Lung (tissue), 12 donors: ENCODE measurements around the gene TOX2. TPM values are rescaled to one million over a fixed set of nuclear protein-coding genes. Genes with fewer than 3 reads are reported as not detected.

ENCODE experiments used
- ATAC-seq: fragments of 200-7000 bp; cut with Tn5 transposase; one replicate; pipeline ENCODE4 v1.9.1; 2020; ENCODE audit warnings: moderate number of reproducible peaks; ENCODE audit not compliant: insufficient read depth, low FRiP score
- DNase-seq, 3 donors: peaks; one replicate each; pipeline ENCODE4 v3.0.0-alpha.2; 2013 to 2017
- H3K27ac ChIP-seq, 2 donors: one replicate each; pipeline ENCODE4 v1.5.1; 2013; ENCODE audit warnings: mild to moderate bottlenecking in 2 of 2, moderate library complexity in 2 of 2, control low read depth in 1 of 2, inconsistent platforms in 1 of 2, low read depth in 1 of 2, low read length in 1 of 2
- H3K27me3 ChIP-seq, 3 donors: one replicate each; pipeline ENCODE4 v1.5.1; 2013; ENCODE audit warnings: low read length in 2 of 3; ENCODE audit not compliant: control insufficient read depth in 3 of 3, insufficient read depth in 3 of 3
- H3K36me3 ChIP-seq, 4 donors: one replicate each; pipeline ENCODE4 v1.5.1; 2013; ENCODE audit warnings: low read length in 4 of 4, mild to moderate bottlenecking in 1 of 4, moderate library complexity in 1 of 4; ENCODE audit not compliant: control insufficient read depth in 4 of 4, insufficient read depth in 4 of 4
- H3K4me1 ChIP-seq, 5 donors: one replicate each; pipeline ENCODE4 v1.5.1; 2013; ENCODE audit warnings: low read length in 5 of 5, mild to moderate bottlenecking in 2 of 5, moderate library complexity in 1 of 5; ENCODE audit not compliant: control insufficient read depth in 5 of 5, insufficient read depth in 5 of 5
- H3K4me3 ChIP-seq: one replicate; pipeline ENCODE4 v1.5.1; 2013; ENCODE audit warnings: mild to moderate bottlenecking, control low read depth, moderate library complexity
- H3K9ac ChIP-seq, 2 donors: one replicate each; pipeline ENCODE4 v1.5.1; 2013; ENCODE audit warnings: low read length in 2 of 2, control low read depth in 1 of 2; ENCODE audit not compliant: insufficient read depth in 1 of 2
- H3K9me3 ChIP-seq, 4 donors: one replicate each; pipeline ENCODE4 v1.5.1; 2013; ENCODE audit warnings: low read length in 3 of 4, mild to moderate bottlenecking in 1 of 4, moderate library complexity in 1 of 4; ENCODE audit not compliant: control insufficient read depth in 4 of 4, insufficient read depth in 3 of 4
- WGBS, 2 donors: extraction: QIAGEN DNeasy Blood & Tissue Kit; methylation state at CpG; one replicate each; pipeline ENCODE4 v1.1.7; 2013; 5-methylcytosine and 5-hydroxymethylcytosine counted together
- polyA plus RNA-seq, 2 donors: library from polyadenylated mRNA; stranded (reverse); fragments of 200-250 nt; gene quantifications; one replicate each; pipeline ENCODE4 v1.2.1, GENCODE V29; 2013
- total RNA-seq, 2 donors: library from RNA; depleted of rRNA in 1 of 2; stranded (reverse); fragments of >200 nt in 1 of 2; gene quantifications; one replicate each; pipeline ENCODE4 v1.2.1, GENCODE V29; 2014 to 2021
- TF ChIP-seq, protein P1 (sequence below): IDR thresholded peaks from 2 replicates; pipeline ENCODE4 v1.5.1; 2012; ENCODE audit warnings: mild to moderate bottlenecking; ENCODE audit errors: control extremely low read depth, extremely low read depth
- donor health status: control.
- donor health status: control.
- donor health status: Bipolar disorder and iron deficiency.
- donor health status: healthy.
- donor health status: DM: yes; HTN: yes; CAD: no.

TOX2 gene
- total and polyA plus RNA-seq, 4 donors = 12.0 to 25.5 (median 16.6) TPM

DNA sequence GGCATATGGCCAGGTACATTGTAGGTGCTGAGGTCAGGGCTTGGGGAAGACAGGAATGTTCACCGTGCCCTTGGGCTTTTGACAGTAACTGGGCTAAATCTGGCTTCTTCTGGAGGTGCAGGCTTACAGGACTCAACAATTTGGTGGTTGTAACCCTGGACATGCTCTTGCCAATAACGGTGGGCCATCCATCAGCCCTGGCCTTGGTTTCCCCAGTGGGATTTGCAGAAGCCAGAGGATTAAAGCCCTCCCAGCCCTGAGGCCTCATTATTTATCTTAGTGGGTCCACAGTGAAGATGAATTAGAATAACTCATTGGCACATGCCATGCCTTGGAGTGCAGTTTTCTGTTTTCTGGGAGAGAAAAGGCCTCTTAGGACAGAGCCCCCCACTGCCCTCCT, 44.0 kb downstream of the TOX2 start:
- no peak for DNase-seq
- 87 to 94% methylated on average over 2 of the region's 2 CpGs for WGBS, 2 donors
- Histone ChIP-seq H3K27me3 (no peaks in the 10 kb centered on the region), H3K4me1 (peaks cover 0 to 53% (median 25%) of the 10 kb centered on the region in 5 donors), H3K27ac (peak overlapping the region in 1 of 2 donors; percentile 30), H3K9ac (no peak overlapping the region), H3K36me3 (no peaks in the 10 kb centered on the region), H3K4me3 (no peak overlapping the region), H3K9me3 (no peaks in the 10 kb centered on the region)
- ATAC-seq = no peak
- TF ChIP-seq, protein P1, sequence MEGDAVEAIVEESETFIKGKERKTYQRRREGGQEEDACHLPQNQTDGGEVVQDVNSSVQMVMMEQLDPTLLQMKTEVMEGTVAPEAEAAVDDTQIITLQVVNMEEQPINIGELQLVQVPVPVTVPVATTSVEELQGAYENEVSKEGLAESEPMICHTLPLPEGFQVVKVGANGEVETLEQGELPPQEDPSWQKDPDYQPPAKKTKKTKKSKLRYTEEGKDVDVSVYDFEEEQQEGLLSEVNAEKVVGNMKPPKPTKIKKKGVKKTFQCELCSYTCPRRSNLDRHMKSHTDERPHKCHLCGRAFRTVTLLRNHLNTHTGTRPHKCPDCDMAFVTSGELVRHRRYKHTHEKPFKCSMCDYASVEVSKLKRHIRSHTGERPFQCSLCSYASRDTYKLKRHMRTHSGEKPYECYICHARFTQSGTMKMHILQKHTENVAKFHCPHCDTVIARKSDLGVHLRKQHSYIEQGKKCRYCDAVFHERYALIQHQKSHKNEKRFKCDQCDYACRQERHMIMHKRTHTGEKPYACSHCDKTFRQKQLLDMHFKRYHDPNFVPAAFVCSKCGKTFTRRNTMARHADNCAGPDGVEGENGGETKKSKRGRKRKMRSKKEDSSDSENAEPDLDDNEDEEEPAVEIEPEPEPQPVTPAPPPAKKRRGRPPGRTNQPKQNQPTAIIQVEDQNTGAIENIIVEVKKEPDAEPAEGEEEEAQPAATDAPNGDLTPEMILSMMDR = no peak

DNA sequence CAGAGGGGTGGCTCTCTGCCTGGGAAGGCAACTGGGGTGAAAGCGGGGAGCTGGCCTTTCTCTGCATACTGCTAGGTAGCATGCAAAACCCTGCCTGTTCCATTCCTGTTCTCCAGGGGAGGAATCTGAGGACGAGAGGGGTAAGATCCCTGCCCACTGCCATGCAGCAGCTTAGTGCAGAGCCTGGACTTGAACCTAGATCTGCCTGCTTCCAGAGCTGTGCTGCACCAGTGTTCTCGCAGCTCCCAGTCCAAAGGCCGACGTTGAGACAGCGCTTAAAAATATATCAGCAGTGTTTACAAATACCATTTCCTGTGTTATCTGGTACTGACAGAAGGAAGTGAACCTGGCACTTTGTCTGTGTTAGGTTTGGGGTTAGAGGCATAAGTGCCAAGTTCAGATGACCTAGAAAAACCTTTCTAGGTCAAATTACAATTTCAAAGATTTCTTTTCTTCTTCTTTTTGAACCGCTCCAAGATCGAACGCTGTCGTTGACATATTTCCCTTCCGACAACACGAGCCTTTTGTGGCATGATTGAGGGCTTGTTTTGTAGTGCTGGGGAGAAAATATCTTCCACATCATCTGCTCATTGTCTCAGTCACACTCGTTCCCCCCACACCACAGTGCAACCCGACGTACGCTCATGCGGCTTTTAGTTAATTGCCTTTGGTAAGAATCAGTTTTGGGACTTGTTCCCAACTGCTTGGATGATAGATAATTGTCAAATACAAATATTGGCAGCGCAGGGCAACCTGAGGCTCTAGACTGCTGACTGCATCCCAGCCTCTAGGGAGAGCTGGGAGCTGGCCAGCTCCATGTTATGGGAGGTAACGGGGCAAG, 44.6 kb downstream of the TOX2 start:
- DNase-seq = peak in 2 of 3 donors; percentile 47 to 79
- Histone ChIP-seq H3K4me1 (peaks cover 0 to 54% (median 25%) of the 10 kb centered on the region in 5 donors), H3K36me3 (no peaks in the 10 kb centered on the region), H3K9ac (no peak overlapping the region), H3K9me3 (no peaks in the 10 kb centered on the region), H3K27ac (peak overlapping the region in 1 of 2 donors; percentile 30), H3K4me3 (no peak overlapping the region), H3K27me3 (no peaks in the 10 kb centered on the region)
- ATAC-seq = no peak
- WGBS, 2 donors = 17 to 18% methylated on average over 19 of the region's 19 CpGs
- TF ChIP-seq, protein P1 = no peak

DNA sequence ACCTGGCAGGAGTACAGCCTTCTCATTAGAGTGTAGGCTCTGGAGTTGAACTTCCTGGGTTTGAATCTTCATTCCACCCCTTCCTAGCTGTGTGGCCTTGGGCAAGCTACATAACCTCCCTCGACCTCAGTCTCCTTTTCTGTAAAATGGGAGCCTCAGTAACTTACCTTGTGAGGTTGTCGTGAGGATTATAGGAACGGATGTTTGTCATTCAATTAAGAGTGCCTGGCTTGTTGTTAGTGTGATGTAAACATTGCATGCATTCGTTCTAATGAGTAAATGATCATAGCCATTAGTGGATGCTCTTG, 45.2 kb downstream of the TOX2 start:
- no peaks in the 10 kb centered on the region for H3K9me3 ChIP-seq
- no peak for ATAC-seq
- no peaks in the 10 kb centered on the region for H3K36me3 ChIP-seq
- no peak overlapping the region for H3K9ac ChIP-seq
- WGBS, 2 donors = 67 to 79% methylated on average over 4 of the region's 4 CpGs
- peak overlapping the region in 1 of 2 donors; percentile 37 for H3K27ac ChIP-seq
- TF ChIP-seq, protein P1 = no peak
- DNase-seq = no peak
- H3K27me3 ChIP-seq = no peaks in the 10 kb centered on the region
- peaks cover 0 to 55% (median 27%) of the 10 kb centered on the region in 5 donors for H3K4me1 ChIP-seq
- H3K4me3 ChIP-seq = no peak overlapping the region
